GM18868 (cell line): ENCODE measurements around the gene HSFY2.
"Not testable (repeated sequence)": the region's sequence is repeated elsewhere in the genome, so short reads cannot be mapped to it uniquely, and the experiment has no call there.

Experiments
- ATAC-seq: cut with Tn5 transposase; IDR thresholded peaks from one replicate; pipeline ENCODE4 v1.9.1; 2021; ENCODE audit warnings: mild to moderate bottlenecking, moderate library complexity; ENCODE audit not compliant: unreplicated experiment

Gene HSFY2

GRCh38 chrY:18773635-18774034 is at the start of gene HSFY2:
TSS of gene HSFY2 (minus strand) at chrY:18773735. CDS start at chrY:18773618, 117 bp downstream.
- not testable (repeated sequence) for ATAC-seq

- peak; percentile 91 for ATAC-seq
Observed at GRCh38 chrY:18815751-18816150, 42.2 kb upstream of the HSFY2 start.

- ATAC-seq = not testable (repeated sequence)
Observed at GRCh38 chrY:18788757-18789406, 15.3 kb upstream of the HSFY2 start.

GRCh38 chrY:18754077-18754476 is 19.5 kb downstream of the HSFY2 start:
- ATAC-seq = not testable (repeated sequence)

GRCh38 chrY:18753133-18753815 is 20.3 kb downstream of the HSFY2 start:
- ATAC-seq = peak; percentile 42

- ATAC-seq = not testable (repeated sequence)
Observed at GRCh38 chrY:18723714-18724113, 49.8 kb downstream of the HSFY2 start.
